NCI-H526 (cell line): Measurements from ENCODE around the gene TCP11X1.
"Not testable (repeated sequence)": the region's sequence is repeated elsewhere in the genome, so short reads cannot be mapped to it uniquely, and the experiment has no call there.

Source experiments
- DNase-seq, 2 experiments: peaks; one replicate each; lab custom pipeline; 2025; lab: John Stamatoyannopoulos, UW

The TCP11X1 gene

DNA sequence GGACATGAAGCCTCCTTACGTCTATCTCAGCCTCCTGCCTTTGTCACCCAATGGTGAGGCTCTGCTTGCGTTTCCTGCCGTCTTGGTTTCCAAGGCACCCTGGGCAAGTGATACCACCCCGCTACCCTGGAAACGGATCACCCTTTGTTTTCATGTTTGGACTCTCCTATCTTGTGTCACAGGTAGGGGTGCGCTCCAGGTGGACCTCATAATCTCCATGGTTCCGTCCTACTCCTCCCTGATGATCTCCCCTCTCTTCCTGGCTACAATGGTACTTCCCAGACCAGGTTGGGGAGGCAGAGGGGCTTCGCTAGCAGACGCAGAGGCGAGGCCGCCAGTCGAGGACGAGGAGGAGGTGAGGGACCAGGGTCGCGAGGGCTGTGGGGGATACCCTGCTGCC is at the start of gene TCP11X1:
Gene TCP11X1 (plus strand): TSS at position 316 of the 400 bp plus-strand sequence.
- DNase-seq: not testable (repeated sequence)

- DNase-seq: no peak
Observed at GRCh38 chrX:102185967-102186720, 29.0 kb upstream of the TCP11X1 start.

GRCh38 chrX:102207940-102208339 is 7.2 kb upstream of the TCP11X1 start:
- DNase-seq: not testable (repeated sequence)

GRCh38 chrX:102216497-102216896 is 1.4 kb downstream of the TCP11X1 start:
- not testable (repeated sequence) for DNase-seq

DNA sequence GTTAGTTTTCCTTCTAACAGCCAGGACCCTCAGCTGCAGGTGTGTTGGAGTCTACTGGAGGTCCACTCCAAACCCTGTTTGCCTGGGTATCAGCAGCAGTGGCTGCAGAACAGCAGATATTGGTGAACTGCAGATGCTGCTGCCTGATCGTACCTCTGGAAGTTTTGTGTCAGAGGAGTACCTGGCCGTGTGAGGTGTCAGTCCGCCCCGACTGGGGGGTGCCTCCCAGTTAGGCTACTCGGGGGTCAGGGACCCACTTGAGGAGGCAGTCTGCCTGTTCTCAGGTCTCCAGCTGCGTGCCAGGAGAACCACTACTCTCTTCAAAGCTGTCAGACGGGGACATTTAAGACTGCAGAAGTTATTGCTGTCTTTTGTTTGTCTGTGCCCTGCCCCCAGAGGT is 20.6 kb downstream of the TCP11X1 start:
- not testable (repeated sequence) for DNase-seq

- DNase-seq: not testable (repeated sequence)
Observed at GRCh38 chrX:102240265-102240664, 25.2 kb downstream of the TCP11X1 start.

GRCh38 chrX:102246893-102247292 is 31.8 kb downstream of the TCP11X1 start, which contains the start of gene NXF2:
TSS of gene NXF2 (plus strand) at chrX:102247167. CDS start at chrX:102307079, 59,912 bp downstream.
- not testable (repeated sequence) for DNase-seq

DNA sequence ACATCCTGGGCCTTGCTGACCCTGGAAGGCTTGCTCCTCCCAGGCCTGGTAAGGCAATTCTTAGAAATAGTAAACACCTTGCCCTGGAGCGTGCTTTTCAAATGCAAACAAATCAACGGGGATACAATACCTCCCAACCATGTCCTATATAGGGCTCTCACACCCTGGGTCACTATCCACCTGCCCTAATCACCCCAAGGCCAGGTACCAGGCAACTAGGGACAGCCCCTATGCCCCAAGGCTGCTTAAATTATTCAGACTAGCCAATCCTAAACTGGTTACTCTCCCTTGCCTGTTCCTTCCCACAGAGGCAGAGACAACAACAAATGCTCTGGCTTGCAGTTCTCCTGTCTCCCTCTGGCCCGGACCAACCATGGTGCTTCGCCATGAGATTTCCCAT is 57.1 kb downstream of the TCP11X1 start:
- DNase-seq: not testable (repeated sequence)
